GM12878 (cell line): ENCODE data around the gene HEATR1. TPM values are rescaled to one million over a fixed set of nuclear protein-coding genes. Genes with fewer than 3 reads are reported as not detected.
A peak's percentile ranks its signal among the peaks of the same experiment; 100 is the strongest.

ENCODE experiments used
- ATAC-seq: fragments of 200-7000 bp; cut with Tn5 transposase; 3 replicates; pipeline ENCODE4 v1.9.1; 2020; ENCODE audit warnings: mild to moderate bottlenecking, moderate library complexity
- BruUV-seq: library from RNA; stranded (reverse); fragments of 400-500 nt; replicated peaks from 2 replicates; lab custom pipeline; 2021; lab: Mats Ljungman, UMichigan
- CTCF ChIA-PET: fragments of 300-600 bp; sonication (Branson Sonifier 250); formaldehyde crosslinking; extraction: SDS; loops from one replicate; lab custom pipeline; 2021; ENCODE audit warnings: inconsistent platforms; lab: Yijun Ruan, JAX
- POLR2A ChIA-PET: fragments of 350-600 bp; formaldehyde crosslinking; extraction: SDS; loops from one replicate; lab custom pipeline; 2021; ENCODE audit warnings: inconsistent platforms; lab: Charles Lee
- RAD21 ChIA-PET: fragments of 300-600 bp; sonication (Branson Sonifier 250); formaldehyde crosslinking; loops from one replicate; lab custom pipeline; 2023; ENCODE audit warnings: antibody characterized with exemption; ENCODE audit not compliant: unreplicated experiment; lab: Charles Lee
- SMC1A ChIA-PET: fragments of 300-600 bp; sonication (Branson Sonifier 250); formaldehyde crosslinking; loops from one replicate; lab custom pipeline; 2023; ENCODE audit not compliant: unreplicated experiment, uncharacterized antibody; lab: Charles Lee
- DNase-seq: peaks from one replicate; pipeline ENCODE4 v3.0.0-alpha.2; 2011; ENCODE audit warnings: low read depth, low spot score
- FAIRE-seq: peaks from 3 replicates; lab custom pipeline; 2011; peaks lifted over from hg19 to GRCh38; lab: Jason Lieb, UNC
- H2AFZ ChIP-seq: 2 replicates; pipeline ENCODE4 v1.6.0; 2011; ENCODE audit warnings: low read depth, low read length, control low read depth; ENCODE audit not compliant: control insufficient read depth
- H3K27ac ChIP-seq: 2 replicates; pipeline ENCODE4 v1.5.1; 2011; ENCODE audit warnings: control low read depth; ENCODE audit not compliant: control insufficient read depth, insufficient read depth
- H3K27me3 ChIP-seq, 2 experiments: replicated peaks in 1 of 2; 2 replicates each; pipeline versions ENCODE4 v1.6.0 to v1.6.1; 2011; ENCODE audit warnings: low read length in 1 of 2; ENCODE audit not compliant: control insufficient read depth in 2 of 2, insufficient read depth in 2 of 2
- H3K36me3 ChIP-seq, 2 experiments: 2 replicates each; pipeline ENCODE4 v1.5.1; 2011; ENCODE audit warnings: low read length in 1 of 2; ENCODE audit not compliant: control insufficient read depth in 2 of 2, insufficient read depth in 2 of 2
- H3K4me1 ChIP-seq: 2 replicates; pipeline ENCODE4 v1.6.1; 2011; ENCODE audit warnings: mild to moderate bottlenecking, low read length, moderate library complexity, mixed read lengths; ENCODE audit not compliant: control insufficient read depth, insufficient read depth
- H3K4me2 ChIP-seq: 2 replicates; pipeline ENCODE4 v1.6.0; 2011; ENCODE audit warnings: control low read depth; ENCODE audit not compliant: control insufficient read depth, insufficient read depth
- H3K4me3 ChIP-seq: fragments of 200-600 bp; sonication (generic); 2 replicates; pipeline ENCODE4 v1.5.1; 2016
- H3K79me2 ChIP-seq: 2 replicates; pipeline ENCODE4 v1.6.0; 2011; ENCODE audit warnings: low read length; ENCODE audit not compliant: control insufficient read depth, insufficient read depth
- H3K9ac ChIP-seq: 2 replicates; pipeline ENCODE4 v1.8.0; 2011; ENCODE audit warnings: low read length, control low read depth, mixed read lengths; ENCODE audit not compliant: control insufficient read depth, insufficient read depth
- H3K9me3 ChIP-seq: replicated peaks from 3 replicates; pipeline ENCODE4 v1.5.1; 2011; ENCODE audit warnings: mild to moderate bottlenecking, low read length; ENCODE audit not compliant: control insufficient read depth, insufficient read depth
- H4K20me1 ChIP-seq: 2 replicates; pipeline ENCODE4 v1.6.0; 2011; ENCODE audit not compliant: control insufficient read depth, insufficient read depth
- ATF7 ChIP-seq: fragments of 450-650 bp; IDR thresholded peaks from 2 replicates; pipeline ENCODE4 v1.6.1; 2016; ENCODE audit warnings: low read depth, mild to moderate bottlenecking
- BHLHE40 ChIP-seq, 2 experiments: fragments of 450-650 bp in 1 of 2; IDR thresholded peaks; 2 replicates each; pipeline ENCODE4 v1.6.1; 2011 to 2017; ENCODE audit warnings: low read depth in 2 of 2, borderline replicate concordance in 1 of 2, improper control_type of control experiment in 1 of 2, low read length in 1 of 2, mild to moderate bottlenecking in 1 of 2
- EGR1 ChIP-seq, 2 experiments: IDR thresholded peaks; 1 replicate in 1 of 2; 2 replicates in 1 of 2; pipeline ENCODE4 v1.6.1; 2011 to 2012; ENCODE audit warnings: low read depth in 2 of 2, low read length in 2 of 2, borderline replicate concordance in 1 of 2, mild to moderate bottlenecking in 1 of 2, moderate library complexity in 1 of 2
- FOXM1 ChIP-seq: IDR thresholded peaks from 2 replicates; pipeline ENCODE4 v1.6.1; 2012; ENCODE audit warnings: low read depth, mild to moderate bottlenecking, inconsistent platforms, low read length, moderate library complexity
- HCFC1 ChIP-seq: fragments of 150-350 bp; IDR thresholded peaks from 2 replicates; pipeline ENCODE4 v1.6.1; 2014; ENCODE audit warnings: low read length
- HDGF ChIP-seq: fragments of 450-650 bp; IDR thresholded peaks from 2 replicates; pipeline ENCODE4 v1.6.1; 2016; ENCODE audit warnings: antibody characterized with exemption
- IKZF1 ChIP-seq: fragments of 450-650 bp; conservative IDR thresholded peaks from 2 replicates; pipeline ENCODE4 v1.6.1; 2017; ENCODE audit warnings: antibody characterized with exemption, mild to moderate bottlenecking
- JUNB ChIP-seq: IDR thresholded peaks from 2 replicates; pipeline ENCODE4 v1.6.1; 2016; ENCODE audit warnings: antibody characterized with exemption, mild to moderate bottlenecking
- LARP7 ChIP-seq: fragments of 450-650 bp; IDR thresholded peaks from 2 replicates; pipeline ENCODE4 v1.6.1; 2017; ENCODE audit warnings: mild to moderate bottlenecking
- MXI1 ChIP-seq: fragments of 150-350 bp; IDR thresholded peaks from 2 replicates; pipeline ENCODE4 v1.6.1; 2011; ENCODE audit warnings: low read depth, mild to moderate bottlenecking, inconsistent platforms, low read length, improper control_type of control experiment
- NFYB ChIP-seq: IDR thresholded peaks from 2 replicates; pipeline ENCODE4 v1.6.1; 2011; ENCODE audit warnings: low read depth, mild to moderate bottlenecking, low read length, improper control_type of control experiment, moderate library complexity; ENCODE audit not compliant: insufficient read depth
- RAD51 ChIP-seq: fragments of 450-650 bp; IDR thresholded peaks from 2 replicates; pipeline ENCODE4 v1.6.1; 2016; ENCODE audit warnings: moderate library complexity, mild to moderate bottlenecking, inconsistent platforms
- SKIL ChIP-seq: fragments of 450-650 bp; IDR thresholded peaks from 2 replicates; pipeline ENCODE4 v1.6.1; 2017; ENCODE audit warnings: mild to moderate bottlenecking, low read depth, inconsistent platforms; ENCODE audit not compliant: poor library complexity, severe bottlenecking
- SUPT20H ChIP-seq: IDR thresholded peaks from 2 replicates; pipeline ENCODE4 v1.6.1; 2011; ENCODE audit warnings: low read depth, mild to moderate bottlenecking, low read length, moderate library complexity, borderline replicate concordance; ENCODE audit not compliant: control insufficient read depth
- ZNF384 ChIP-seq: IDR thresholded peaks from 2 replicates; pipeline ENCODE4 v1.6.1; 2012; ENCODE audit warnings: low read depth, mild to moderate bottlenecking, low read length, improper control_type of control experiment, borderline replicate concordance
- ZZZ3 ChIP-seq: IDR thresholded peaks from 2 replicates; pipeline ENCODE4 v1.6.1; 2011; ENCODE audit warnings: low read depth; ENCODE audit not compliant: control insufficient read depth, insufficient read length
- WGBS: methylation state at CpG from one replicate; pipeline ENCODE4 v1.1.6; 2016; ENCODE audit warnings: low lambda C conversion rate; ENCODE audit not compliant: insufficient replicate concordance, insufficient coverage; ENCODE audit errors: missing lambda C conversion rate; 5-methylcytosine and 5-hydroxymethylcytosine counted together
- in situ Hi-C: fragments of 300-500 bp; cut with MboI; formaldehyde crosslinking; loops from 9 replicates; pipeline ENCODE4 v1.14.3; 2018; ENCODE audit warnings: mixed read lengths
- intact Hi-C: fragments of 100-400 bp; cut with micrococcal nuclease; formaldehyde crosslinking; loops from one replicate; pipeline ENCODE4 v1.14.2; 2022; ENCODE audit not compliant: unreplicated experiment
- polyA plus RNA-seq, 11 experiments: library from polyadenylated mRNA; depleted of rRNA in 4 of 11; unstranded in 6 of 11; stranded (reverse) in 5 of 11; fragments of >200 nt; fragmentation: Nextera tagmentation in 4 of 11; fragmentation: Illumina TruSeq in 1 of 11; extraction: Ambion mirVana in 4 of 11; extraction: Trizol in 1 of 11; gene quantifications; 1 replicate in 1 of 11; 2 replicates in 10 of 11; pipeline versions ENCODE4 v1.2.1 to v1.2.3, GENCODE V29; 2011 to 2016; ENCODE audit warnings: inconsistent platforms in 2 of 11, missing spikeins in 2 of 11, low read depth in 1 of 11
- total RNA-seq, 4 experiments: library from RNA; depleted of rRNA in 3 of 4; stranded (reverse); fragments of >200 nt in 3 of 4; fragmentation: Illumina TruSeq in 1 of 4; extraction: Trizol in 1 of 4; gene quantifications; 2 replicates each; pipeline versions ENCODE4 v1.2.1 to v1.2.3, GENCODE V29; 2013 to 2021
- TF ChIP-seq, protein P1 (sequence below): IDR thresholded peaks from 2 replicates; pipeline ENCODE4 v1.6.1; 2011; ENCODE audit warnings: low read depth, low read length, improper control_type of control experiment, borderline replicate concordance

Gene HEATR1
- total and polyA plus RNA-seq, 10 of the 15 experiments (the other 5 are each of a cell fraction or from before 2014, with no cell fraction given), result 8.6 to 72.3 (median 41.9) TPM

DNA sequence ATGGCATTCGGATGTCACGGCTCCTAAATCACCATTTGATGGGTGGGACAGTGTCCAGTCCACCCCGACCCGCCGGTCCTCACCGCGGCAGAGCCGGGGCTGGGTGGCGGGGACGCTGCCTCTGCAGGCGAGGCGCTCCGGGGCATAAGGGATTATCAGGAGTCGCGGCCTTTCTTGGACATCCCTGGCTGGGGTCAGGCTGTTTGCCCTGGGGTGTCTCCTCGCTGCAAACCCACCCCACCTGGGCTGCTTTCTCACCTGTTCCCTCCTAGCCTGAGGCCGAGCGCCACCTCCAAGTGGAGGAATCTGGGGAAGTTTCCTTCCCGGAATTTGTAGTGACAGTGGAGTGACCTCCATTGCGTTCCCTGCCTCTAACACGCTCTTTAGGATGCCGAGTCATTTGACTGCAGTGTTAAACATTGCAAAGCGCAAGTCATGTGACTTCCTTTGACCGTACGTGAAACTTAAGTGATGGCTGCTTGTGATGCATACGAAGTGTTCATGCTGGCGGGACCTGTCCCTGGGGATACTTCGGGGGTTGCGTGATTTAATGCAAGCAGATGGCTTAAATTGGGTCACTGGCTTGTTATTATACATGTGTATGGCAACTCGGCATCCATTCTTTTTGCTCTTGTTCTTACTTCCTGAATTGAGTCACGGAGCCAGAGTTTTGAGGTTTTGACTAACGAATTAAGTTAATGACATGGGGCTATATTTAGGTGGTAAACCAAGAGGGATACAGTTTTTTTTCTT is 80.0 kb downstream of the HEATR1 start:
- Histone ChIP-seq H3K4me1 (no peaks in the 10 kb centered on the region), H3K27me3 (no peaks in the 10 kb centered on the region), H3K36me3 (peaks cover 0 to 7% of the 10 kb centered on the region in 2 experiments; a peak in 1 of 4 replicates), H4K20me1 (no peaks in the 10 kb centered on the region), H3K9ac (peak overlapping the region; percentile 72), H3K4me2 (peak overlapping the region; percentile 70), H3K4me3 (peak overlapping the region; percentile 89), H3K9me3 (no peaks in the 10 kb centered on the region), H2AFZ (peak overlapping the region; percentile 94), H3K27ac (peak overlapping the region; percentile 22), H3K79me2 (peaks cover 7% of the 10 kb centered on the region)
- BruUV-seq, result TSS peak; percentile 89
- RAD21 ChIA-PET, result interaction anchor here (0.8 kb wide), 1 partner anchor 81 kb away, joined by 3 read pairs; no protein-coding TSS in a partner anchor
- intact Hi-C loops, result no loop called here
- DNase-seq (peak; percentile 75), ATAC-seq (peak; percentile 92), FAIRE-seq (peak; percentile 98)
- SMC1A ChIA-PET, result interaction anchor here (1.0 kb wide), 1 partner anchor 9 kb away, joined by 3 read pairs; no protein-coding TSS in a partner anchor
- WGBS, result 1% methylated on average over 32 of the region's 32 CpGs
- in situ Hi-C loops, result no loop called here
- CTCF ChIA-PET, result no interaction called here
- POLR2A ChIA-PET, result interaction anchor here (1.1 kb wide), 1 partner anchor 10 kb away, joined by 4 read pairs; no protein-coding TSS in a partner anchor
- TF ChIP-seq LARP7 (no peak), BHLHE40 (IDR thresholded peaks at IDR 0.05; ENCODE audit: borderline replicate concordance in 1 of 2, low read depth in 2 of 2, low read length in 1 of 2) (peak; percentile 78 to 79), EGR1 (IDR thresholded peaks at IDR 0.05; ENCODE audit: borderline replicate concordance in 1 of 2, low read depth in 2 of 2, low read length in 2 of 2) (no peak), HCFC1 (no peak), ZZZ3 (no peak), SUPT20H (no peak), IKZF1 (peak; percentile 30), MXI1 (peak; percentile 73; the same call in 1 of the 2 replicates), FOXM1 (no peak), NFYB (no peak), SKIL (peak; percentile 40), HDGF (no peak), RAD51 (peak; percentile 96), ZNF384 (no peak), JUNB (no peak; the same call in 1 of the 2 replicates), ATF7 (peak; percentile 60)
- TF ChIP-seq, protein P1, sequence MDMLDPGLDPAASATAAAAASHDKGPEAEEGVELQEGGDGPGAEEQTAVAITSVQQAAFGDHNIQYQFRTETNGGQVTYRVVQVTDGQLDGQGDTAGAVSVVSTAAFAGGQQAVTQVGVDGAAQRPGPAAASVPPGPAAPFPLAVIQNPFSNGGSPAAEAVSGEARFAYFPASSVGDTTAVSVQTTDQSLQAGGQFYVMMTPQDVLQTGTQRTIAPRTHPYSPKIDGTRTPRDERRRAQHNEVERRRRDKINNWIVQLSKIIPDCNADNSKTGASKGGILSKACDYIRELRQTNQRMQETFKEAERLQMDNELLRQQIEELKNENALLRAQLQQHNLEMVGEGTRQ, result peak; percentile 61
